Left colon (tissue), 2 donors: ENCODE results near the gene SLC9A1. TPM values are rescaled to one million over a fixed set of nuclear protein-coding genes. Genes with fewer than 3 reads are reported as not detected.

ENCODE experiments used
- ATAC-seq: fragments of 200-7000 bp; cut with Tn5 transposase; one replicate; pipeline ENCODE4 v1.9.1; 2020; ENCODE audit warnings: mild to moderate bottlenecking, moderate library complexity
- DNase-seq, 2 donors: peaks; one replicate each; pipeline ENCODE4 v3.0.0-alpha.2; 2020
- intact Hi-C, 2 donors: fragments of 100-400 bp; cut with DNase I in 1 of 2; cut with micrococcal nuclease in 1 of 2; formaldehyde crosslinking; loops; one replicate each; pipeline versions ENCODE4 v1.11.2 to v1.14.0; 2022; cut with DNase I, micrococcal nuclease
- total RNA-seq, 2 donors: library from RNA; stranded (reverse); fragmentation: NEBNext Ultra II Directional; extraction: Animal tissue kit (Norgen Biotek cat#: 25700); gene quantifications; one replicate each; pipeline ENCODE4 v1.2.1, GENCODE V29; 2021
- donor health status: DM: no; HTN: no; CAD: no.
- donor health status: DM: yes; HTN: yes; CAD: no.

SLC9A1 gene
- total RNA-seq, 2 donors from 2014 or later = 122 to 131 TPM

- ATAC-seq (peak; percentile 8), DNase-seq (peak; percentile 62 to 65)
- intact Hi-C loops = no loop called here
Measured at GRCh38 chr1:27116232-27116631, 38.7 kb downstream of the SLC9A1 start.

- intact Hi-C loops = no loop called here
- DNase-seq (peak in 1 of 2 donors; percentile 3), ATAC-seq (no peak)
Measured at GRCh38 chr1:27114546-27114945, 40.4 kb downstream of the SLC9A1 start.

- ATAC-seq = no peak
- intact Hi-C loops = no loop called here
- DNase-seq = peak in 1 of 2 donors; percentile 3
Measured at GRCh38 chr1:27113861-27114260, 41.1 kb downstream of the SLC9A1 start.

GRCh38 chr1:27111626-27112573, 43.0 kb downstream of the SLC9A1 start:
- ATAC-seq = peak; percentile 83
- peak; percentile 77 to 89 for DNase-seq
- intact Hi-C loops = no loop called here

GRCh38 chr1:27109103-27109822, 45.7 kb downstream of the SLC9A1 start:
- ATAC-seq = no peak
- peak in 1 of 2 donors; percentile 62 for DNase-seq

GRCh38 chr1:27108588-27108987, 46.3 kb downstream of the SLC9A1 start:
- no peak for ATAC-seq
- intact Hi-C loops = loop anchor here in 1 of 2 donors (10.0 kb wide), 1 partner anchor 46 kb away; the partner anchor contains the start of gene SLC9A1
- DNase-seq = no peak

More at GRCh38 chr1:27109103-27109822, 45.7 kb downstream of the SLC9A1 start:
- intact Hi-C loops = loop anchor here in 1 of 2 donors (10.0 kb wide), 1 partner anchor 46 kb away; the partner anchor contains the start of gene SLC9A1

- intact Hi-C loops = loop anchor here in 1 of 2 donors (10.0 kb wide), 1 partner anchor 48 kb away; the partner anchor contains the start of gene SLC9A1
- DNase-seq (no peak), ATAC-seq (no peak)
Measured at GRCh38 chr1:27106561-27107323, 48.2 kb downstream of the SLC9A1 start.

- ATAC-seq (no peak), DNase-seq (no peak)
- intact Hi-C loops = loop anchor here in 1 of 2 donors (10.0 kb wide), 1 partner anchor 50 kb away; the partner anchor contains the start of gene SLC9A1
Measured at GRCh38 chr1:27105018-27105417, 49.9 kb downstream of the SLC9A1 start.

GRCh38 chr1:27103498-27103897, 51.4 kb downstream of the SLC9A1 start:
- DNase-seq (no peak), ATAC-seq (no peak)
- intact Hi-C loops = loop anchor here (2.0 to 10.0 kb wide), 3 partner anchors 51 to 181 kb away; partner anchors contain the start of gene SLC9A1 (in 1 of the 2)

- ATAC-seq = peak; percentile 64
- peak; percentile 18 to 81 for DNase-seq
- intact Hi-C loops = loop anchor here (2.0 to 10.0 kb wide), 3 partner anchors 52 to 182 kb away; partner anchors contain the start of gene SLC9A1 (in 1 of the 2)
Measured at GRCh38 chr1:27102707-27103468, 52.0 kb downstream of the SLC9A1 start.

GRCh38 chr1:27102134-27102706, 52.7 kb downstream of the SLC9A1 start:
- intact Hi-C loops = loop anchor here (2.0 to 10.0 kb wide), 3 partner anchors 53 to 183 kb away; partner anchors contain the start of gene SLC9A1 (in 1 of the 2)
- ATAC-seq = no peak
- peak in 1 of 2 donors; percentile 22 for DNase-seq

GRCh38 chr1:27101696-27102095, 53.2 kb downstream of the SLC9A1 start:
- ATAC-seq (no peak), DNase-seq (no peak)
- intact Hi-C loops = loop anchor here (2.0 to 10.0 kb wide), 3 partner anchors 53 to 183 kb away; partner anchors contain the start of gene SLC9A1 (in 1 of the 2)

- no peak for ATAC-seq
- no peak for DNase-seq
- intact Hi-C loops = loop anchor here (5.0 to 10.0 kb wide), 2 partner anchors 54 to 181 kb away; partner anchors contain the start of gene SLC9A1 (in 1 of the 2)
Measured at GRCh38 chr1:27101054-27101491, 53.9 kb downstream of the SLC9A1 start.

- intact Hi-C loops = loop anchor here (5.0 to 10.0 kb wide), 2 partner anchors 54 to 182 kb away; partner anchors contain the start of gene SLC9A1 (in 1 of the 2)
- ATAC-seq (no peak), DNase-seq (no peak)
Measured at GRCh38 chr1:27100335-27101053, 54.4 kb downstream of the SLC9A1 start.

GRCh38 chr1:27099587-27100334, 55.2 kb downstream of the SLC9A1 start:
- ATAC-seq = peak; percentile 32
- intact Hi-C loops = loop anchor here (5.0 to 10.0 kb wide), 3 partner anchors 55 to 183 kb away; partner anchors contain the start of gene SLC9A1 (in 1 of the 2)
- peak; percentile 36 to 47 for DNase-seq
